Erythroblast (primary cell): Measurements from ENCODE around the gene CD200R1L.

Source experiments
- GATA1 ChIP-seq: IDR thresholded peaks from 2 replicates; pipeline ENCODE4 v1.6.1; 2011; ENCODE audit warnings: low read depth, mild to moderate bottlenecking, control low read depth, low read length, moderate library complexity
- POLR2A ChIP-seq: IDR thresholded peaks from 2 replicates; pipeline ENCODE4 v1.6.1; 2011; ENCODE audit warnings: mild to moderate bottlenecking, low read length

DNA sequence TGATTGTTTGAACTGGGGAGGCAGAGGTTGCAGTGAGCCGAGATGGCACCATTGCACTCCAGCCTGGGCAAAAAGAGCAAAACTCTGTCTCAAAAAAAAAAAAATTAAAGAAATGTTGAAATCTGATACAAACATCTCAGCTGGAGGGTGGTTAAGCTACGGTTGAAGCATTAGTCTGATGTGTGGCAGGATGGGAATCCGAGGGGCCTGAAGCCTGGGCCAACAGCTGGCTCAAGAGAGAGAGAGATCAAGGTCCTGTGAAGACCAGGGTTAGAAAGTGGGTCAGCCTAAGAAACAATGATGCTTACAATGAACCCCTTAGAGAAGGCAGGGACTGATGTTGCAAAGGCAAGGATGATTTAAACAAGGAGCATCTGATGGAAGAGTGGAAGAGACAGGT, 69.8 kb downstream of the CD200R1L start:
- no peak for TF ChIP-seq POLR2A
- no peak for TF ChIP-seq GATA1
